Fibroblast of villous mesenchyme (primary cell): ENCODE results near the gene TOMT. TPM values are rescaled to one million over a fixed set of nuclear protein-coding genes. Genes with fewer than 3 reads are reported as not detected.

Experiments
- DNase-seq: peaks from one replicate; pipeline ENCODE4 v3.0.0-alpha.2; 2010; ENCODE audit warnings: low read depth
- H3K4me3 ChIP-seq: 2 replicates; pipeline ENCODE4 v1.5.1; 2011; ENCODE audit warnings: low read depth, mild to moderate bottlenecking, low read length
- CTCF ChIP-seq: IDR thresholded peaks from 2 replicates; pipeline ENCODE4 v1.5.1; 2012; ENCODE audit warnings: low read depth, mild to moderate bottlenecking, low read length; ENCODE audit not compliant: insufficient read depth
- total RNA-seq: library from RNA; depleted of rRNA; stranded (reverse); fragments of >200 nt; gene quantifications from 2 replicates; pipeline ENCODE4 v1.2.3, GENCODE V29; 2012

The TOMT gene
- total RNA-seq, 1 donor = not detected

DNA sequence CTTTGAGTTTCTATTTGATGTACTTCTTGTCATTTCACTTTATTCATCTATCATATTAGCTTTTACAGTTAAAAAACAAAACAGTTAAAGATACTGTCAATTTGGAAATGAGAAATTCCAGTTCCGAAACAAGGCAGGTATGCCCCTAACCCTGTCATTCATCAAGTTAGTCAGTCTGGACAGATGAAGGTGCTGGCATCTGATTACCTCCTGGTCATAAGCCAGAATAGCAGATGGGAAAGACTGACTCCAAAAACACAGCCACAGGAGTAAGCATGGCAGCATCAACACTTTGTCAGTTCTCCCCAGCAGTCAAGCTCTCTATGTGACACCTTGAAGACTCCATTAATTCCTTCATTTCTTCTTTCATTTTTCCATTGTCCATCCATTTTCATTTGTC is 20.8 kb upstream of the TOMT start:
- TF ChIP-seq CTCF = no peak
- H3K4me3 ChIP-seq = no peak overlapping the region
- DNase-seq = no peak

DNA sequence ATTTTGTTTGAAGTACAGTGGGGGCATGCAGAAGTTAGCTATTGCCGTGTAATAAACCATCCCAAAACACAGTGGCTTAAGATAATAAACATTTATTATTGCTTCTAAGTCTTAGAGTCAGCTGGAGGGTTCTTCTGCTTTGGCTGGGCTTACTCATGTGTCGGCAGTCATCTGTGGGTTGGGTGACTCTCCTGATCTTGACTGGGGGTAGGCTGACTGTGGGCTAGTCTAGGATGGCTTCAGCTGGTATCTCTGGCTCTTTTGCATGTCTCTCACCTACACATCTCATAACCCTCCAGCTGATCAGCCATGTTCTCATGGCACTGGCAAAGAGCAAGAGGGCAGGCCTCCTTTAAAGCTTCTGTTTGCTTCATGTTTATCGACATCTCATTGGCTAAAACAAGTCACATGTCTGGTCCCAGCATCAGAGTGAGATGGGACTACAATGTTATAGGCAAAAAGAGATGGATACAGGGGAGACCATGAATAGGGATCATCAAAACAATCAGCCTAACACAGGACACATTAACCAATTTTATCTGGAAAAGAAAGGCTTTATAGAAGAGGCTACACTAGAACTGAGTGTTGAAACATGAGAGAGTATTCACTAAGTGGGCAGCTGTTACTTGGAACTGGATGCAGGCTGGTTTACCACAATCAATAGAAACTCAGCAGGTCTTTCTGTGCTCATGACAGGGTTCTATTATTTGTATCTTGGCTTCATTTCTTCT is 19.9 kb upstream of the TOMT start:
- no peak for TF ChIP-seq CTCF
- no peak overlapping the region for H3K4me3 ChIP-seq
- no peak for DNase-seq

- TF ChIP-seq CTCF = no peak
- DNase-seq = peak; percentile 36
- H3K4me3 ChIP-seq = no peak overlapping the region
Observed at GRCh38 chr11:72088076-72088808, 17.5 kb upstream of the TOMT start.

GRCh38 chr11:72091292-72091691 is 14.4 kb upstream of the TOMT start:
- peak; percentile 90 for TF ChIP-seq CTCF
- no peak overlapping the region for H3K4me3 ChIP-seq
- DNase-seq = peak; percentile 74

- no peak for DNase-seq
- TF ChIP-seq CTCF = no peak
- no peak overlapping the region for H3K4me3 ChIP-seq
Observed at GRCh38 chr11:72098741-72099140, 7.0 kb upstream of the TOMT start.

- no peak for TF ChIP-seq CTCF
- DNase-seq = no peak
- H3K4me3 ChIP-seq = no peak overlapping the region
Observed at GRCh38 chr11:72100009-72100408, 5.7 kb upstream of the TOMT start.

DNA sequence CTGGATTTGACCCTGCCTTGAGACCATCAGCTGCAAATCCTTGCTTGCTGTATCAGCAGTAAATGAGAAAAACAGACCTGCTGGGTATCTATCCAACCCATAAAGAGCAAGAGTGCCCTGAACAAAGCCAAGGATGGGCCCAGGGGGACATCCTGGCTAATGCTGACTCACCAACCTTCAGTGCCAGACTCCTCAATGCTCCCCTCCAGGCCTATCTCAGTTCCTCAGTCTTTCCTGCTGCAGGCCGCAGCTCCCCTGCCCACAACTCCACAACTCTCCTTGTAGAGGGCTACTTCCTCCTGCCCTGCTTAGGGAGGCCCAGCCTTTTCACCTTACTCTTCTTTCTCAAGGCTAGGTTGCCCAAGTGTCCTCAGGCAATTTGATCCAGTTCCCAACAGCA is 5.3 kb upstream of the TOMT start:
- no peak for TF ChIP-seq CTCF
- no peak overlapping the region for H3K4me3 ChIP-seq
- DNase-seq = no peak
